ENCODE data around the gene SUCLA2. TPM values are rescaled to one million over a fixed set of nuclear protein-coding genes. Genes with fewer than 3 reads are reported as not detected.

Gene SUCLA2
- polyA plus RNA-seq, 3 donors, result 15.0 to 37.2 (median 34.3) TPM

DNA sequence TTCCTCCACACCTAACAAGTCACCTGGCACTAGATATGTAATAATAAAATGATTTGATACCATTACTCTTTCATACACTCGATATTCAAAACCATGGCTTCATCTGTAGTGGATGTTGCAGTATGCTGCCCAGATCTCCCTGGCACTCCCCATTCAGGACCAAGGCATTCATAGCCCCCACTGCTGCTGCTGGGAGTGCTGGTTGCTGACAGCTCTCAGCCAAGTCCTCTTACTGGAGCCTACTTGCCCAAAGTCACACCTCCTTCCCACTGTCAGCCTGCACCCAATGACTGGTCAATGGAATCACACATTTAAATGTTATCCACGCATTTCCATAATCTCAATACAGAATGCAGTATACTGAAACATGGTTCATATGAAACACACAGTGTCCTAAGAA lies 3.7 kb downstream of the SUCLA2 start:
- TF ChIP-seq, protein P1, sequence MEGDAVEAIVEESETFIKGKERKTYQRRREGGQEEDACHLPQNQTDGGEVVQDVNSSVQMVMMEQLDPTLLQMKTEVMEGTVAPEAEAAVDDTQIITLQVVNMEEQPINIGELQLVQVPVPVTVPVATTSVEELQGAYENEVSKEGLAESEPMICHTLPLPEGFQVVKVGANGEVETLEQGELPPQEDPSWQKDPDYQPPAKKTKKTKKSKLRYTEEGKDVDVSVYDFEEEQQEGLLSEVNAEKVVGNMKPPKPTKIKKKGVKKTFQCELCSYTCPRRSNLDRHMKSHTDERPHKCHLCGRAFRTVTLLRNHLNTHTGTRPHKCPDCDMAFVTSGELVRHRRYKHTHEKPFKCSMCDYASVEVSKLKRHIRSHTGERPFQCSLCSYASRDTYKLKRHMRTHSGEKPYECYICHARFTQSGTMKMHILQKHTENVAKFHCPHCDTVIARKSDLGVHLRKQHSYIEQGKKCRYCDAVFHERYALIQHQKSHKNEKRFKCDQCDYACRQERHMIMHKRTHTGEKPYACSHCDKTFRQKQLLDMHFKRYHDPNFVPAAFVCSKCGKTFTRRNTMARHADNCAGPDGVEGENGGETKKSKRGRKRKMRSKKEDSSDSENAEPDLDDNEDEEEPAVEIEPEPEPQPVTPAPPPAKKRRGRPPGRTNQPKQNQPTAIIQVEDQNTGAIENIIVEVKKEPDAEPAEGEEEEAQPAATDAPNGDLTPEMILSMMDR (IDR thresholded peaks at IDR 0.05), result no peak
- peaks cover 18 to 21% of the 10 kb centered on the region in 2 donors for H3K4me1 ChIP-seq (ENCODE audit: control insufficient read depth in 1 of 2, insufficient read depth in 2 of 2, low read length in 2 of 2)
- DNase-seq, result no peak
- no peak overlapping the region for H3K9ac ChIP-seq (ENCODE audit: insufficient read depth, low read length, poor library complexity, severe bottlenecking)
- H3K9me3 ChIP-seq (replicated peaks in 1 of 2; ENCODE audit: control insufficient read depth in 1 of 2, insufficient read depth in 1 of 2, low read length in 2 of 2), result no peaks in the 10 kb centered on the region
- H3K36me3 Mint-ChIP-seq, result peaks cover 29 to 30% of the 10 kb centered on the region in 2 donors
- H3K27ac ChIP-seq (ENCODE audit: low read depth in 1 of 2, low read length in 2 of 2), result no peak overlapping the region
- H3K79me2 ChIP-seq (ENCODE audit: insufficient read depth, low read length), result peaks cover 55% of the 10 kb centered on the region
- intact Hi-C loops (cut with micrococcal nuclease), result no loop called here
- peaks cover 10% of the 10 kb centered on the region for H4K20me1 ChIP-seq (ENCODE audit: insufficient read depth, low read length)
- H3K4me1 Mint-ChIP-seq, result peaks cover 25% of the 10 kb centered on the region
- H3K27me3 ChIP-seq (ENCODE audit: control insufficient read depth in 2 of 2, insufficient read depth in 2 of 2, low read length in 2 of 2), result no peaks in the 10 kb centered on the region
- H3K9me3 Mint-ChIP-seq, result no peaks in the 10 kb centered on the region
- WGBS (ENCODE audit: insufficient coverage), result no CpG with 5 or more reads among the region's 2 CpGs
- H3K4me3 ChIP-seq (replicated peaks in 1 of 3; ENCODE audit: low read depth in 2 of 3, low read length in 3 of 3), result no peak overlapping the region
- H3K27ac Mint-ChIP-seq, result no peak overlapping the region
- H3K36me3 ChIP-seq (replicated peaks in 1 of 2; ENCODE audit: control insufficient read depth in 1 of 2, insufficient read depth in 2 of 2, low read length in 2 of 2), result peaks cover 18 to 51% of the 10 kb centered on the region in 2 donors
- no peak overlapping the region for H3K4me3 Mint-ChIP-seq
- H2AFZ ChIP-seq (ENCODE audit: insufficient read depth, low read depth, low read length, poor library complexity, severe bottlenecking), result no peak overlapping the region
- H3K4me2 ChIP-seq (replicated peaks; ENCODE audit: extremely low read depth, low read length, poor library complexity, severe bottlenecking), result no peak overlapping the region
- H3K27me3 Mint-ChIP-seq (ENCODE audit: low read depth in 3 of 3), result no peaks in the 10 kb centered on the region

- Histone ChIP-seq H3K4me1 (ENCODE audit: control insufficient read depth in 1 of 2, insufficient read depth in 2 of 2, low read length in 2 of 2) (no peaks in the 10 kb centered on the region), H3K27ac (ENCODE audit: low read depth in 1 of 2, low read length in 2 of 2) (no peak overlapping the region), H3K36me3 (replicated peaks in 1 of 2; ENCODE audit: control insufficient read depth in 1 of 2, insufficient read depth in 2 of 2, low read length in 2 of 2) (peaks cover 53 to 95% of the 10 kb centered on the region in 2 donors), H3K79me2 (ENCODE audit: insufficient read depth, low read length) (peaks cover 12% of the 10 kb centered on the region), H3K9me3 (replicated peaks in 1 of 2; ENCODE audit: control insufficient read depth in 1 of 2, insufficient read depth in 1 of 2, low read length in 2 of 2) (no peaks in the 10 kb centered on the region), H3K9ac (ENCODE audit: insufficient read depth, low read length, poor library complexity, severe bottlenecking) (no peak overlapping the region), H2AFZ (ENCODE audit: insufficient read depth, low read depth, low read length, poor library complexity, severe bottlenecking) (no peak overlapping the region), H4K20me1 (ENCODE audit: insufficient read depth, low read length) (peaks cover under 1% of the 10 kb centered on the region), H3K27me3 (ENCODE audit: control insufficient read depth in 2 of 2, insufficient read depth in 2 of 2, low read length in 2 of 2) (no peaks in the 10 kb centered on the region), H3K4me2 (replicated peaks; ENCODE audit: extremely low read depth, low read length, poor library complexity, severe bottlenecking) (no peak overlapping the region), H3K4me3 (replicated peaks in 1 of 3; ENCODE audit: low read depth in 2 of 3, low read length in 3 of 3) (no peak overlapping the region)
- no peak for DNase-seq
- H3K4me3 Mint-ChIP-seq, result no peak overlapping the region
- TF ChIP-seq, protein P1 (IDR thresholded peaks at IDR 0.05), result no peak
- intact Hi-C loops (cut with micrococcal nuclease), result no loop called here
- H3K27ac Mint-ChIP-seq, result no peak overlapping the region
- no peaks in the 10 kb centered on the region for H3K9me3 Mint-ChIP-seq
- H3K36me3 Mint-ChIP-seq, result peaks cover 59 to 66% of the 10 kb centered on the region in 2 donors
- H3K4me1 Mint-ChIP-seq, result no peaks in the 10 kb centered on the region
- 100% methylated on average over 1 of the region's 4 CpGs for WGBS (ENCODE audit: insufficient coverage)
- H3K27me3 Mint-ChIP-seq (ENCODE audit: low read depth in 3 of 3), result no peaks in the 10 kb centered on the region
Measured at GRCh38 chr13:47991859-47992258, 9.2 kb downstream of the SUCLA2 start.
